ENCODE results near the gene RBMX2. TPM values are rescaled to one million over a fixed set of nuclear protein-coding genes. Genes with fewer than 3 reads are reported as not detected.
"Not testable (repeated sequence)": the region's sequence is repeated elsewhere in the genome, so short reads cannot be mapped to it uniquely, and the experiment has no call there.

RBMX2 gene
- total RNA-seq: 10 to 100 TPM; 24.3 to 26.8 TPM

GRCh38 chrX:130401415-130402207 is at the start of gene RBMX2:
TSS of gene RBMX2 (plus strand) at chrX:130401987. CDS start at chrX:130402033, 46 bp downstream.
- Mint-ChIP-seq H3K4me1 (peaks cover 22% of the 10 kb centered on the region), H3K4me3 (peak within 1 kb of the TSS; percentile 80), H3K27ac (peak within 1 kb of the TSS; percentile 91), H3K36me3 (ENCODE audit: low read depth) (peaks cover 9% of the 10 kb centered on the region), H3K9me3 (no peaks in the 10 kb centered on the region), H3K27me3 (peaks cover 9% of the 10 kb centered on the region)
- POLR2A ChIA-PET: no interaction called here
- CTCF ChIA-PET: interaction anchor here (0.9 kb wide), 1 partner anchor 8 kb away, joined by 3 read pairs; no protein-coding TSS in a partner anchor
- peak; percentile 68 for DNase-seq

- DNase-seq, H3K27ac Mint-ChIP-seq, H3K27me3 Mint-ChIP-seq, H3K4me1 Mint-ChIP-seq, CTCF ChIA-PET, H3K9me3 Mint-ChIP-seq, H3K4me3 Mint-ChIP-seq, POLR2A ChIA-PET: not testable (repeated sequence)
- H3K36me3 Mint-ChIP-seq (ENCODE audit: low read depth): peaks cover 11% of the 10 kb centered on the region
Measured at GRCh38 chrX:130352050-130352449, 49.7 kb upstream of the RBMX2 start.

GRCh38 chrX:130376077-130376476 is 25.7 kb upstream of the RBMX2 start:
- Mint-ChIP-seq H3K36me3 (ENCODE audit: low read depth) (peaks cover 3% of the 10 kb centered on the region), H3K9me3 (no peaks in the 10 kb centered on the region), H3K4me1 (no peaks in the 10 kb centered on the region), H3K27me3 (no peaks in the 10 kb centered on the region), H3K27ac (no peak overlapping the region), H3K4me3 (no peak overlapping the region)
- no peak for DNase-seq
- POLR2A ChIA-PET: no interaction called here
- CTCF ChIA-PET: no interaction called here

- Mint-ChIP-seq H3K4me1 (no peaks in the 10 kb centered on the region), H3K27ac (no peak overlapping the region), H3K36me3 (ENCODE audit: low read depth) (no peaks in the 10 kb centered on the region), H3K4me3 (no peak overlapping the region), H3K9me3 (no peaks in the 10 kb centered on the region), H3K27me3 (peaks cover 2% of the 10 kb centered on the region)
- DNase-seq: no peak
- POLR2A ChIA-PET: no interaction called here
- CTCF ChIA-PET: interaction anchor here (0.8 kb wide), 1 partner anchor 64 kb away, joined by 3 read pairs; no protein-coding TSS in a partner anchor
Measured at GRCh38 chrX:130378024-130378669, 23.6 kb upstream of the RBMX2 start.

GRCh38 chrX:130385520-130385919 is 16.3 kb upstream of the RBMX2 start, which contains the start of gene GPR119:
TSS of gene GPR119 (minus strand) at chrX:130385674. CDS start at chrX:130385447, 227 bp downstream.
- Mint-ChIP-seq H3K4me3 (no peak within 1 kb of the TSS), H3K9me3 (no peaks in the 10 kb centered on the region), H3K27me3 (peaks cover 5% of the 10 kb centered on the region), H3K27ac (no peak within 1 kb of the TSS), H3K4me1 (no peaks in the 10 kb centered on the region), H3K36me3 (ENCODE audit: low read depth) (no peaks in the 10 kb centered on the region)
- ChIA-PET CTCF (no interaction called here), POLR2A (no interaction called here)
- no peak for DNase-seq

GRCh38 chrX:130386408-130386808 is 15.4 kb upstream of the RBMX2 start:
- H3K9me3 Mint-ChIP-seq: no peaks in the 10 kb centered on the region
- H3K4me1 Mint-ChIP-seq: no peaks in the 10 kb centered on the region
- no peak overlapping the region for H3K4me3 Mint-ChIP-seq
- ChIA-PET CTCF (no interaction called here), POLR2A (no interaction called here)
- no peak for DNase-seq
- H3K36me3 Mint-ChIP-seq (ENCODE audit: low read depth): no peaks in the 10 kb centered on the region
- H3K27ac Mint-ChIP-seq: no peak overlapping the region
- peaks cover 5% of the 10 kb centered on the region for H3K27me3 Mint-ChIP-seq

- DNase-seq: peak; percentile 7
- Mint-ChIP-seq H3K9me3 (no peaks in the 10 kb centered on the region), H3K36me3 (ENCODE audit: low read depth) (no peaks in the 10 kb centered on the region), H3K4me1 (no peaks in the 10 kb centered on the region), H3K27ac (no peak overlapping the region), H3K27me3 (peaks cover 15% of the 10 kb centered on the region), H3K4me3 (no peak overlapping the region)
- ChIA-PET CTCF (interaction anchor here (0.9 kb wide), 1 partner anchor 8 kb away, joined by 3 read pairs; the partner anchor contains the start of gene RBMX2), POLR2A (no interaction called here)
Measured at GRCh38 chrX:130393451-130394074, 8.2 kb upstream of the RBMX2 start.

- Mint-ChIP-seq H3K4me1 (peaks cover 2% of the 10 kb centered on the region), H3K4me3 (no peak overlapping the region), H3K27ac (no peak overlapping the region), H3K9me3 (no peaks in the 10 kb centered on the region), H3K36me3 (ENCODE audit: low read depth) (no peaks in the 10 kb centered on the region), H3K27me3 (peaks cover 17% of the 10 kb centered on the region)
- no peak for DNase-seq
- POLR2A ChIA-PET: no interaction called here
- CTCF ChIA-PET: interaction anchor here (0.9 kb wide), 1 partner anchor 21 kb away, joined by 3 read pairs; no protein-coding TSS in a partner anchor
Measured at GRCh38 chrX:130395341-130395740, 6.4 kb upstream of the RBMX2 start.

GRCh38 chrX:130402208-130402684 is 459 bp downstream of the RBMX2 start:
- Mint-ChIP-seq H3K4me1 (peaks cover 22% of the 10 kb centered on the region), H3K27ac (peak overlapping the region; percentile 91), H3K36me3 (ENCODE audit: low read depth) (peaks cover 12% of the 10 kb centered on the region), H3K27me3 (peaks cover 5% of the 10 kb centered on the region), H3K4me3 (peak overlapping the region; percentile 80), H3K9me3 (no peaks in the 10 kb centered on the region)
- no peak for DNase-seq
- CTCF ChIA-PET: interaction anchor here (0.9 kb wide), 1 partner anchor 9 kb away, joined by 3 read pairs; no protein-coding TSS in a partner anchor
- POLR2A ChIA-PET: no interaction called here

GRCh38 chrX:130413415-130413814 is 11.6 kb downstream of the RBMX2 start:
- H3K4me3 Mint-ChIP-seq: no peak overlapping the region
- no peaks in the 10 kb centered on the region for H3K9me3 Mint-ChIP-seq
- DNase-seq: no peak
- no peaks in the 10 kb centered on the region for H3K4me1 Mint-ChIP-seq
- H3K27ac Mint-ChIP-seq: no peak overlapping the region
- H3K36me3 Mint-ChIP-seq (ENCODE audit: low read depth): peaks cover 31% of the 10 kb centered on the region
- ChIA-PET CTCF (no interaction called here), POLR2A (no interaction called here)
- H3K27me3 Mint-ChIP-seq: no peaks in the 10 kb centered on the region

- Mint-ChIP-seq H3K9me3 (no peaks in the 10 kb centered on the region), H3K36me3 (ENCODE audit: low read depth) (peaks cover 24% of the 10 kb centered on the region), H3K27ac (no peak overlapping the region), H3K4me1 (no peaks in the 10 kb centered on the region), H3K4me3 (no peak overlapping the region), H3K27me3 (no peaks in the 10 kb centered on the region)
- no peak for DNase-seq
- CTCF ChIA-PET: no interaction called here
- POLR2A ChIA-PET: no interaction called here
Measured at GRCh38 chrX:130414800-130415199, 13.0 kb downstream of the RBMX2 start.

GRCh38 chrX:130415201-130415600 is 13.4 kb downstream of the RBMX2 start:
- DNase-seq: no peak
- H3K9me3 Mint-ChIP-seq: no peaks in the 10 kb centered on the region
- no peaks in the 10 kb centered on the region for H3K4me1 Mint-ChIP-seq
- no peaks in the 10 kb centered on the region for H3K27me3 Mint-ChIP-seq
- H3K4me3 Mint-ChIP-seq: no peak overlapping the region
- peaks cover 22% of the 10 kb centered on the region for H3K36me3 Mint-ChIP-seq (ENCODE audit: low read depth)
- ChIA-PET CTCF (no interaction called here), POLR2A (no interaction called here)
- H3K27ac Mint-ChIP-seq: no peak overlapping the region

GRCh38 chrX:130416785-130417184 is 15.0 kb downstream of the RBMX2 start:
- Mint-ChIP-seq H3K27ac (no peak overlapping the region), H3K4me3 (no peak overlapping the region), H3K9me3 (no peaks in the 10 kb centered on the region), H3K36me3 (ENCODE audit: low read depth) (peaks cover 13% of the 10 kb centered on the region), H3K27me3 (no peaks in the 10 kb centered on the region), H3K4me1 (no peaks in the 10 kb centered on the region)
- CTCF ChIA-PET: no interaction called here
- POLR2A ChIA-PET: no interaction called here
- no peak for DNase-seq
